HG03196 (cell line): ENCODE results near the gene RPTOR.

Source experiments
- ATAC-seq: cut with Tn5 transposase; IDR thresholded peaks from one replicate; pipeline ENCODE4 v1.9.1; 2021; ENCODE audit not compliant: unreplicated experiment

Gene RPTOR

DNA sequence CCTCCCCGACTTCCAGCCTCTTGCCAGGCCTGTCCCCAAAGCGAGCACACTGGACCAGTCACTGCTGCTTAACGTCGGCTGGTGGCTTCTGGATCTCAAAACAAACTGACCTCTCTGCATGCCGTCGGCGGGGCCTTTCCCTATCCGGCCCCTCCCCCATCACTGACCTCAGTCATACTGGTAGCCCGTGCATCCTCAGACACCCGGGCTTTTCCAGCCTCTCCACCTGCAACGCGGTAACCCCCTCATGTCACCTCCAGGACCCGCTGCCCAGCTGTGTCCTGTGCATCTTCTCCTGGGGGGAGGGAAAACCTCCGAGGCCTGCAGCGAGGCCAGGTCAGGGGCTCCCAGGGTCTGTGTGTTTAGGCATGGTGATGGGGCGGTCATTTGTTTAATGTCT lies 308.4 kb downstream of the RPTOR start:
- no peak for ATAC-seq

DNA sequence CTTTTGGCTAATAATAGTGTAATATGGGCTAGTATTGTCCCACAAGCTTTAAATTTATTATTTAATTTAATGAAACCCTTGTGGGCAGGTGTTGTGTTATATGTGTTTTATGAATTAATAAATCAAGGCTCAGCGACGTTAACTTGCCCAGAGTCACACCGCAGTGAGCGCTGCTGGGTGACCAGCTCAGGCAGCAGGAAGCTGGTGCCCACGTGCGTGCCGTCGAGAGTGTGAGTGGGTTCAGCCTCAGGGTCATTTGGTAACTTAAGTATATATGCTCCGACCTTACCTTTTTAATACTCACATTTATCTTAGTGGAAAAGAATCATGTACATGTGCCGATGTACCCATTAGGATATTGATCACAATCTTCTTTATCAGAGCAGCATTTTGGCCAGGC lies 309.6 kb downstream of the RPTOR start:
- no peak for ATAC-seq

- no peak for ATAC-seq
Measured at GRCh38 chr17:80855196-80855947, 310.7 kb downstream of the RPTOR start.

DNA sequence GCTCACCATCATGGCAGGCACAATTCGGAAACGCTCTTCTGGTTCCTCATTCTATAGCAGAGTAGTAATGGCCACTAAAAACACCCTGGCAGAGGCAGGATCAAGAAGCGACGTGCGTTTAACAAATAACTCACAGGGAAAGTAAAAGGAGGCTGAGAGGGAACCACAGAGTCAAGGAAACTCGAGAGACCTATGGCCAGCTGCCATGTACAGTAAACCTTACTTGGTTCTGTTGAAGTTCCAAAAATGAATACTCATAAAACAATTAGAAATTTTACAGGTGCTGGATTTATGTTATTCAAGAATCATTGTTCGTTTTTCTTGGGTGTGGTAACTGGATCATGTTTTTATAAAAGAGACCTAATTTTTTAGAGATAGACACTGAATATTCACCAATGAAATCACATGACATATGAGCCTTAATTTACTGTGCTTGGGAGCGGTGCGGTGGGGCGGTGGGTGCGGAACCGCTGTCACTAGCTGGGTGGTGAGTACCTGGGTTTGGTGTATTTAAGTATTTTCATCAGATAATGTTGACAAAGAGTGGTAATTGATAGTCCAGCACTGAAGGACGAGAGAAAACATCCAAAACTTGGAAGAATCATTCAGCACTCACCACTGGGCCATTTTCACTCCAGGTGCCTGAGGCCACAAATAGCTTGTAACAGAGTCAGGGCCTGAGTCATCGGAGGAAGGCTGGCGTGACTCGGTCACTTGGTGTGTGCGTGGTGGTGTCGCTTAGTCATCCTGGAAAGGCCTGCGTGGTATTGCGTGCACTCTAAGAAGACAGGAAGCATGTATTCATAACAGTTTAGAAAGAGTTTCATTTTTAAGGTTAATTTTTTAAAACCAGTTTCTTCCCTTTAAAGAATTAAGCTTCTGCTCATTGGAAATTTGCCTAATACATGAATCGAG lies 311.6 kb downstream of the RPTOR start:
- peak; percentile 77 for ATAC-seq

- peak; percentile 11 for ATAC-seq
Measured at GRCh38 chr17:80856863-80857755, 312.5 kb downstream of the RPTOR start.

DNA sequence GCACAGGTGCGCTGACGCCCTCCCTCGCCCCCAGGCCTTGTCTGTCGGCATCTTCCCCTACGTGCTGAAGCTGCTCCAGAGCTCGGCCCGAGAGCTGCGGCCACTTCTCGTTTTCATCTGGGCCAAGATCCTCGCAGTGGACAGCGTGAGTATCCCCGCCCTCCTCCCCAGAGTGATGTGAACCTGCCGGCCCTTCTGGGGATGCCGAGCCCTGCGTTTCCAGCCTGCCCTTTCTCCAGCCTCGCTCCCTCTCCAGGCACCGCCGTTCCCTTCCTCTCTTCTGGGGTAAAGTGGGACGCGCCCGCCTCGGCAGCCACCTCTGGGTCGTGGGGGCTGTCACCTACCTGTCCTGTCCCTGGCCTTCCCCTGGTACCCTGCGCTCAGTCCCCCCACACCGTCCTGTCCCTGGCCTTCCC lies 313.1 kb downstream of the RPTOR start:
- ATAC-seq = no peak

DNA sequence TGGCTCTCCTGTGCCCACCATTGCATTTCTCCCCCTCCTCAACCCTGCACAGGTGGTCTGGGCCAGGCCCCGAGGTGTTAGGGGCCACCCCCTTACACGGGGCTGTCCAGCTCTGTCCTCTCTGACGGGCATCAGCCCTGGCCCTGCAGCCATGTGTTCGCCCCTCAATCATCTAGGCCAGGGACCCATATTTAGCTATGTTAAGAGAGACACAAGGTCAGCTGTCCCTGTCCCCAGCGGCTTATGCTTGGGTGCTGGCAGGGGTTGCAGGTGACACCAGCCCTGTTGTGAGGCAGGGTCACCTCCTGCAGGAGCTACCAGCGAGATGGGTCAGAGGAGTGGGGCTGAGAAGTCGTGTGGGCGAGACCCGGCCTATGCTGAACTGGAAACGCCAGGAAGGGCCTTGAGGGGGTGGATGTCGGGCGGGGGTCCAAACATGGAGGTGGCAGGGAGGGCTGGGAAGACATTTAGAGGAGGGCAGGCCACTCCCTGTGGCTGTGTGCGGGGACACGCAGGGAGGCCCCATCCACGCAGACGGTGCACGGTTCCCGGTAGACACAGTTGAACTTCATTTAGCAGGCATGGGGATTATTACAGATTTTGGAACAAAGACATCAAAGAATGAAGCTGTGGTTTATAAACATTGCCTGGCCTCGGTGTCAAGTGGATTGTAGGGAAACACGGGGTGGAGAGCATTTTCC lies 313.8 kb downstream of the RPTOR start:
- ATAC-seq = no peak

DNA sequence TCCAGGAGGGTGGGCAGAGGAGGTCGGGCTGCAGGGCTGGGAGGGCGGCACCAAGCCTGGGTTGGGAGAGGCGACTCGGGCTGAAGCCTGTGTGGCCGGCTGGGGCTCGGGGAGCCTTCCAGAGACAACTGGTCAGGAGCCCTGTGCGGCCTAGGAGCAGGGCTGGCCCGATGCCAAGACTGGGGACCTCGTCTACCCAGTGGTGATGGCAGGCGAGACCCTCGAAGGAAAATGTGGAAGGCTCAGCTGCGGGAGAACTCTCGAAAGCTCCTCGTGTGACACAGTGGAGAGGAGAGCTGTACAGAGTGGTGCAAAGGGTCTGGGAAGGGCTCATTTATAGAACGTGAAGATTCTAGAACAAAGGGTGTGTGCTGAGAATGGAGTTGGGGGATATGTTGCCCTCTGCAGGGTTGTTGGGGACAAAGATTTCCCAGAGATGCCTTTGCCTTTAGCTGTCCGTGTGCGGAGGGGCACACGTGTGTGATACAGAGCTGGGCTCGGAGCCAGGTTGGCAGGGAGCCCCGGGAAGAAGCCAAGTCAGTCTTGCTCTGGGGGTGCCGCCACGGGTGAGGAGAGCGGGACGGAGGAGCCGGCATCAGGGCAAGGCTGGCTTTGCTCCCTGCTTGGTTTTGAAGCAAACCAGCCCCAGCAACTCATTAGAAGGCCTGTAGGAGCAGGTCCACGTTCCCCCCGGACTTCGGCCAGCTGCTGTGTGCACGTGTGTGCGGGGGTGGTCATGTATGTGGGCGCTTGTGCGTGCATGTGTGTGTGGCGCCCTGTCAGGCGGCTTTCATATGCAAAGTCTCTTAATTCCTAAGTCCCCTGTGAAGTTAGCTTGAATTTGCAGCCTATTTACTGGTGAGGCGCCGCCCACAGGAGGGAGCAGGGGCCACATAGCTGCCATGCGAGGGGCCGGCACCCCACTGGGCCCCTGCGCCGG lies 314.6 kb downstream of the RPTOR start:
- ATAC-seq = no peak

DNA sequence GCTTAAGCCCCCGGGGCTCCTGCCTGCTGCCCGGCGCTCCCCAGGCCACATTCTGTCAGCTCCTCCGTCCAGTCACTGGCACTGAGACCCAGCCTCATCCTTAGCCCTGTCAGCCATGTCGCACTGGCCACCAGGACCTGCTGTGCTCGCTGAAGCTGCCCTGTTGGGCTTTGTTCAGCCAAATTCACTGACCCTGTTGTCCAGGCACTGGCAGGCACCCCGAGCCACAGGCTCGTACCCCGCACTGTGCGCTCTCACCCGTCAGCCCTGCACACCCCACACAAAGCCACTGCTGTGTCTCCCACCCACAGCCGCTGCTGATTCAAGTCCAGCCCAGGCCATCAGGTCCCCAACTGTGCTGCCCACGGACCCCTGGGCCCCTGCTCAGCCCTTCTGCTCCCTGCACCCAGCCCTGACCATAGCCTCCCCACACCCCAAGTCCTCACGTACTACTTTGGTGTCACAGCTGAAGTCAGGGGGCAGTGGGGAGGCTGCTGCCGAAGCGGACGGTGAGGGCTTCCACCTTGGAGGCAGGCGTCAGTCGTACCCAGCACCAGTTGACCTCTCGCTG lies 315.5 kb downstream of the RPTOR start:
- no peak for ATAC-seq

GRCh38 chr17:80860703-80861417 lies 316.2 kb downstream of the RPTOR start:
- ATAC-seq = no peak

DNA sequence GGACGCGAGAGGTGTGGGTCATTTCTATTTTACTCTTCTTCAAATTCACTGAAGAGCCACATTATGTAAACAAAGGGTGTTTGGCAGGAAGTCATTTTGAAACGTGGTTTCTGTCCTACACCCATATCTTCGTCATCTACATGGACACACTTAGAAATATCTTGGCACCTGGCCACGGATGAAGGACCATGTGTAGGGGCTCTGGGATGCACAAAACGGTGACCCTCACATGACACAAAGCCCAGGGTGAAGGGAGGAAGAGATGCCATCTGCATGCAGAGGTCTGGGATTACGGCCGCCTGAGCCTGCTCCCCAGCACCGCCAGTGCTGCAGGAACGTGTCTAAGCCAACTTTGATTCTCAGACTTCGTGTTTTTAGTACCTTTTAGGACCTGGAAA lies 316.8 kb downstream of the RPTOR start:
- no peak for ATAC-seq

DNA sequence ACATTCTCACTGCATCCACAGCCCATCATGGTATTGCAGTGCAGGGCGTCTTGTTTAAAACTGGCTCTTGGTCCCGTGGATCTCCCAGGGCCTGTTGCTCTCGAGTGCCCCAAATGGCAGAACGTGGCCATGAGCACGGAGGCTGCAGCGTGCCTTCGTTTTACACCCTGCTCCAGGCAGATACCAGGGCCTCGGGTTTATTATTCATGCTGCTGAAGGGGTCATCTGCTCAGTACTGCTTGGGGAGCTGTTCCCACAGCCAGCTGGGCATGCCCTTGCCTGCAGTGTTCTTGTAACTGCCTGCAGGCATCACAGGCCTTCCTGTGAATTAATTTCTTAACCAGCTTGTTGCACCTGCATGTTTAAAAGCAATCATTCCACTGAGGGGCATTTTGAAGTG lies 317.3 kb downstream of the RPTOR start:
- ATAC-seq = no peak

GRCh38 chr17:80862481-80862961 lies 317.9 kb downstream of the RPTOR start:
- ATAC-seq = no peak

DNA sequence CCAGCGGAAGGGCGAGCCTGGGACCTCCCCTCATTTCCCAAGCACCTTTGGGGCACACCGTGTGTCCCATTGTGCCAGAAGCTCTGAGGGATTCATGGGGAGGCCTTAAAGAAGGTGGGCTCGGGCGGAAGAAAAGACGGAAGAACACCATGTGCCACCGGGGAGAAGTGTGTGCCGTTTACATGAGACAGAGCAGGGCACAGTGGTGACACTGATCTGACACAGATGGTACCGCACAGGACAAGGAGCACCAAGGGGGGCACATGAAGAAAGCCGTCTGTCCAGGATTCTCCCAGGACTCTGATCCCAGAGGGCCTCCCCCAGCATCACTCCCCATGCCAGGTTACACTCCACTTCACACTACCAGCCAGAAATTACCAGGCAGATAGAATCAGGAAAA lies 318.3 kb downstream of the RPTOR start:
- no peak for ATAC-seq

DNA sequence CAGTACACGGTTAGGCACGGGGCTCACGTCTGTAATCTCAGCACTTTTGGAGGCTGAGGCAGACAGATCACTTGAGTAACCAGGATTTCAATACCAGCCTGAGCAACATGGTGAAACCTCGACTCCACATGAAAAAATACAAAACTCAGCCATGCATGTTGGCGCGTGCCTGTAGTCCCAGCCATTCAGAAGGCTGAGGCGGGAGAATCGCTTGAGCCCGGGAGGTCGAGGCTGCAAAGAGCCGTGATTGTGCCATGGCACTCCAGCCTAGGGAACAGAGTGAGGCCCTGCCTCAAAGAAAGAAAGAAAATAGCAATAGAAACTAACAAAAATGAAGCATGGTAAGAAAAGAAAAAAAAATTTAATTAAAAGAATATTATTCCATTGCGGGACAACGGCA lies 319.0 kb downstream of the RPTOR start:
- ATAC-seq = no peak

- no peak for ATAC-seq
Measured at GRCh38 chr17:80864751-80865150, 320.1 kb downstream of the RPTOR start.

DNA sequence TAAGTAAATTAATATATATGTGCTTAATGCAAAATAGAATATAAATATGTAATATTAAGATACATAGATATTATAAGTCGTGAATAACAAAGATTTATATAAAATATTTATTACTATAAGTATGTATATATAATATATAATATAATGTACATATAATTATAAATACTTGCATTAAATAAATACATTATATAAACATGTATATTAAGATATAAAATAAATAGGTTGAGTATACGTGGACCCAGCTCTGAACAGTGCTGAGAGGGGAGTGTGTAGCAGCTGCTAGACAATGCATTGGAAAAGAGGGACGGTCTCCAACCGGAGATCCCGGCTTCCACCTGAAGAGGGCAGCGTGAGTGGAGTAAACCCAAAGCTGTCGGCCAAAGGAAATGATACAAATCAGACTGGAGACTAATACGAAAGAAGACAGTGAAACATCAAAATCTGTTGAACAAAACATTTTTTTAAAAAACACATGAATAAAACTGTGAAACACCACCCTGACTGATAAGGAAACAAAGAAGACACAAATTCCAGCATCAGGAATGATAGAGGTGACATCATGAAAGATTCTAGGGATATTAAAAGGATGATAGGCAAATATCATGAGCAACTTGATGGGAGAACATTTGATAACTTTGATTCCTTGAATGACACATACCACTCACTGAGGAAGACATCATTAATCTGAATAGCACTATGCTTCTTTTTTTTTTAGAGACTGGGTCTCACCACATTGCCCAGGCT lies 321.6 kb downstream of the RPTOR start:
- no peak for ATAC-seq
